Keratinocyte (primary cell): Measurements from ENCODE around the gene CDH15. TPM values are rescaled to one million over a fixed set of nuclear protein-coding genes. Genes with fewer than 3 reads are reported as not detected.

Experiments
- DNase-seq: peaks from one replicate; pipeline ENCODE4 v3.0.0-alpha.2; 2011; ENCODE audit warnings: low read depth, missing footprints, low spot score
- FAIRE-seq: peaks from 2 replicates; lab custom pipeline; 2011; peaks lifted over from hg19 to GRCh38; lab: Jason Lieb, UNC
- H2AFZ ChIP-seq: 2 replicates; pipeline ENCODE4 v1.6.0; 2012; ENCODE audit warnings: low read length, control low read depth, inconsistent platforms; ENCODE audit not compliant: control insufficient read depth
- H3K27ac ChIP-seq: 2 replicates; pipeline ENCODE4 v1.5.1; 2011; ENCODE audit warnings: low read length; ENCODE audit not compliant: control insufficient read depth, insufficient read depth
- H3K27me3 ChIP-seq: 3 replicates; pipeline ENCODE4 v1.6.0; 2011; ENCODE audit warnings: low read length; ENCODE audit not compliant: control insufficient read depth, insufficient read depth; ENCODE audit errors: extremely low read depth
- H3K36me3 ChIP-seq, 2 experiments: 2 replicates in 1 of 2; 3 replicates in 1 of 2; pipeline ENCODE4 v1.5.1; 2011; ENCODE audit warnings: low read length in 2 of 2, mild to moderate bottlenecking in 1 of 2; ENCODE audit not compliant: control insufficient read depth in 2 of 2, insufficient read depth in 2 of 2; ENCODE audit errors: extremely low read depth in 1 of 2
- H3K4me1 ChIP-seq: 3 replicates; pipeline ENCODE4 v1.5.1; 2011; ENCODE audit warnings: low read length; ENCODE audit not compliant: control insufficient read depth, insufficient read depth; ENCODE audit errors: extremely low read depth
- H3K4me2 ChIP-seq: 3 replicates; pipeline ENCODE4 v1.6.0; 2011; ENCODE audit warnings: low read depth, low read length; ENCODE audit not compliant: control insufficient read depth, insufficient read depth; ENCODE audit errors: extremely low read depth
- H3K4me3 ChIP-seq, 3 experiments: fragments of 200-600 bp in 1 of 3; sonication (generic) in 1 of 3; 2 replicates in 2 of 3; 3 replicates in 1 of 3; pipeline ENCODE4 v1.5.1; 2011 to 2016; ENCODE audit warnings: low read length in 3 of 3, mild to moderate bottlenecking in 3 of 3, control low read depth in 2 of 3, inconsistent platforms in 1 of 3, low read depth in 1 of 3, mixed read lengths in 1 of 3, mixed run types in 1 of 3, moderate library complexity in 1 of 3; ENCODE audit not compliant: control insufficient read depth in 2 of 3, insufficient read depth in 2 of 3; ENCODE audit errors: extremely low read depth in 1 of 3
- H3K79me2 ChIP-seq: 2 replicates; pipeline ENCODE4 v1.6.0; 2012; ENCODE audit warnings: low read length; ENCODE audit not compliant: control insufficient read depth, insufficient read depth
- H3K9ac ChIP-seq: 3 replicates; pipeline ENCODE4 v1.6.0; 2011; ENCODE audit warnings: low read length; ENCODE audit not compliant: control insufficient read depth, insufficient read depth; ENCODE audit errors: extremely low read depth
- H3K9me1 ChIP-seq: 3 replicates; pipeline ENCODE4 v1.6.0; 2011; ENCODE audit warnings: low read length; ENCODE audit not compliant: control insufficient read depth, insufficient read depth; ENCODE audit errors: extremely low read depth
- H3K9me3 ChIP-seq: 2 replicates; pipeline ENCODE4 v1.5.1; 2012; ENCODE audit warnings: low read depth, low read length; ENCODE audit not compliant: control insufficient read depth
- H4K20me1 ChIP-seq: 3 replicates; pipeline ENCODE4 v1.6.0; 2011; ENCODE audit warnings: low read length; ENCODE audit not compliant: control insufficient read depth, insufficient read depth; ENCODE audit errors: extremely low read depth
- CTCF ChIP-seq, 3 experiments: IDR thresholded peaks in 1 of 3; conservative IDR thresholded peaks in 1 of 3; optimal IDR thresholded peaks in 1 of 3; 2 replicates in 2 of 3; 3 replicates in 1 of 3; pipeline versions ENCODE3 to v1.5.1; 2011; ENCODE audit warnings: low read length in 3 of 3, mild to moderate bottlenecking in 3 of 3, moderate library complexity in 2 of 3, control low read depth in 1 of 3, inconsistent platforms in 1 of 3; ENCODE audit not compliant: insufficient read depth in 2 of 3; ENCODE audit errors: extremely low read depth in 1 of 3
- EZH2 ChIP-seq: IDR thresholded peaks from one replicate; pipeline ENCODE4 v1.6.1; 2012; ENCODE audit warnings: inconsistent platforms, mild to moderate bottlenecking, low read length, moderate library complexity
- dilution Hi-C: fragments of 300-500 bp; cut with MboI; formaldehyde crosslinking; loops from one replicate; pipeline ENCODE4 v1.7.0; 2020; ENCODE audit warnings: low sequenced_read_pairs; ENCODE audit not compliant: extremely low pct_ligation_motif_present
- polyA plus RNA-seq, 5 experiments: library from polyadenylated mRNA; depleted of rRNA in 3 of 5; stranded (reverse) in 3 of 5; stranded (forward) in 1 of 5; unstranded in 1 of 5; fragments of >200 nt; gene quantifications; 1 replicate in 1 of 5; 2 replicates in 3 of 5; 3 replicates in 1 of 5; pipeline versions ENCODE4 v1.2.1 to v1.2.3, GENCODE V29; 2011 to 2012; ENCODE audit warnings: missing spikeins in 2 of 5, low read depth in 1 of 5, low replicate concordance in 1 of 5

Gene CDH15
- polyA plus RNA-seq, 1 donor (not counting 4 experiments of a cell fraction or from before 2014, with no cell fraction given), result not detected

GRCh38 chr16:89216315-89217137, 45.0 kb downstream of the CDH15 start:
- no peaks in the 10 kb centered on the region for H3K9me3 ChIP-seq
- DNase-seq (peak; percentile 32), FAIRE-seq (peak; percentile 44)
- peak overlapping the region; percentile 92 for H2AFZ ChIP-seq
- peak overlapping the region; percentile 94 to 96 (median 95) for H3K4me3 ChIP-seq
- H3K4me1 ChIP-seq, result peaks cover 9% of the 10 kb centered on the region
- H3K27ac ChIP-seq, result peak overlapping the region; percentile 89
- H3K9me1 ChIP-seq, result no peaks in the 10 kb centered on the region
- dilution Hi-C loops, result no loop called here
- H3K27me3 ChIP-seq, result no peaks in the 10 kb centered on the region
- H3K79me2 ChIP-seq, result peaks cover 18% of the 10 kb centered on the region
- peak overlapping the region; percentile 97 for H3K9ac ChIP-seq
- H3K4me2 ChIP-seq, result peak overlapping the region; percentile 98
- peaks cover 3 to 10% of the 10 kb centered on the region in 2 experiments for H3K36me3 ChIP-seq
- TF ChIP-seq CTCF (optimal IDR thresholded peaks at IDR 0.05 in 1 of 3, IDR thresholded peaks at IDR 0.05 in 1 of 3, conservative IDR thresholded peaks at IDR 0.05 in 1 of 3; ENCODE audit: extremely low read depth in 1 of 3, insufficient read depth in 2 of 3, low read length in 3 of 3) (peak; percentile 68 to 87 (median 85)), EZH2 (no peak)
- no peaks in the 10 kb centered on the region for H4K20me1 ChIP-seq

- Histone ChIP-seq H3K9me1 (no peaks in the 10 kb centered on the region), H3K79me2 (peaks cover 18% of the 10 kb centered on the region), H3K27ac (peak overlapping the region; percentile 89), H4K20me1 (no peaks in the 10 kb centered on the region), H3K27me3 (no peaks in the 10 kb centered on the region), H3K4me3 (peak overlapping the region; percentile 94 to 96 (median 95)), H2AFZ (peak overlapping the region; percentile 92), H3K9me3 (no peaks in the 10 kb centered on the region), H3K9ac (peak overlapping the region; percentile 97), H3K4me2 (peak overlapping the region; percentile 98), H3K4me1 (peaks cover 9% of the 10 kb centered on the region), H3K36me3 (peaks cover 4 to 16% of the 10 kb centered on the region in 2 experiments)
- dilution Hi-C loops, result no loop called here
- TF ChIP-seq CTCF (optimal IDR thresholded peaks at IDR 0.05 in 1 of 3, IDR thresholded peaks at IDR 0.05 in 1 of 3, conservative IDR thresholded peaks at IDR 0.05 in 1 of 3; ENCODE audit: extremely low read depth in 1 of 3, insufficient read depth in 2 of 3, low read length in 3 of 3), result no peak
- TF ChIP-seq EZH2, result no peak
- no peak for DNase-seq
- no peak for FAIRE-seq
These were observed 45.5 kb downstream of the CDH15 start for GRCh38 chr16:89217138-89217387.
